ENCODE measurements around the gene SKAP1.
"Not testable (repeated sequence)": the region's sequence is repeated elsewhere in the genome, so short reads cannot be mapped to it uniquely, and the experiment has no call there.

Gene SKAP1

DNA sequence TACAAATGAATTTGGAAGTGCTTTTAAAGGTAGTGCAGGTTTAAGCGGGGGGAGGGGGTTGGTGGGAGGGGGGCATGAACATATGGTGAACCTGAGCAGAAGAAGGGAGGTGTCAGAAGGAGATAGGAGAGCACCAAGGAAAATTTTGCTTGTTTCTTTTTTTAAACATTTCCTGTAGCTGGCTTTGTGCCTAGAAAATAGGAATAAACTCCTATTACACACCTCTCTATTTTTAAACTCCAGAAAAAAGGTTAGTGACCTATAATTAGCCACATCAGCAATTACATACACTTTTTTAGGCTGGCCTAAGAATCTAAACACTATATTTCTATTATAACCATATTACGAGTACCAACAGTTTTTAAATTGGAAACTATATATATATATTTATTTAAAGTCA is 159.1 kb downstream of the SKAP1 start:
- H3K27me3 Mint-ChIP-seq = no peaks in the 10 kb centered on the region
- DNase-seq (ENCODE audit: low spot score in 2 of 2) = no peak
- H3K36me3 Mint-ChIP-seq (ENCODE audit: insufficient read depth) = peaks cover 9% of the 10 kb centered on the region
- no peak overlapping the region for H3K27ac Mint-ChIP-seq (ENCODE audit: low read depth)
- H3K9me3 Mint-ChIP-seq = no peaks in the 10 kb centered on the region
- peaks cover 25% of the 10 kb centered on the region for H3K4me1 Mint-ChIP-seq
- H3K4me3 Mint-ChIP-seq = no peak overlapping the region
- ATAC-seq (replicated peaks; ENCODE audit: extremely low read depth, poor library complexity, severe bottlenecking) = no peak

DNA sequence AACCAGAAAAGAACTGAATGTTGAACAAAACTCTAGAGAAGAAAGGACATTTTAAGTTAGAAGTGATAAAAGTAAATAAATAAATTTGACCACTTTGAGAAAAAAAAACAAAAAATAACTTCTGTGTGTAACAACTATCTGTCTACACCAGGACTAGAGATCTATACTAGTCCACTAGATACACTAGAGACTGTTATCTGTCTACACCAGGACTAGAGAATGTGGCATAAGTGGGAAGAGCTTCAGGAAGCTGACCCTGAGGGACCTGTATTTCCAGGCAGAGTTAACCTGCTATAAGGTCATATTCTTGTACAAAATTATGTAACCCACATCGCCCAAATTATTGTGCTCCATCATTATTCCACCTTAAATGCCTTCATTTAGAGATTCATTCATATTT is 160.8 kb downstream of the SKAP1 start:
- Mint-ChIP-seq H3K4me1 (peaks cover 29% of the 10 kb centered on the region), H3K27me3 (no peaks in the 10 kb centered on the region)
- no peak for DNase-seq (ENCODE audit: low spot score in 2 of 2)

DNA sequence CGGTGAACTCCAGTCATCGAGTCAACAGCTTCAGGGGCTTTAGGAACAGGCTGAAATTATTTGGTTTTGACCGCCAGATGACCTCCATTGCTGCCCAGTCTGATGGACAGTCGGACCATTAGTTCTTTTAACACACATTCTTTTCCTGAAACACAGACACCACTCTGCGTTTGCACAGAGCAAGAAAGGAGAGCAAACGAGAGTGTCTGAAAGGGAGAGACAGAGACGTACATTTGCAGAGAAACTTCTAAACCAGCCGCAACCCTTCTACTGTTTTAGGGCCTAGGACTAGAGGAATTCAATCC is 166.3 kb downstream of the SKAP1 start:
- no peak overlapping the region for H3K27ac Mint-ChIP-seq (ENCODE audit: low read depth)
- no peaks in the 10 kb centered on the region for H3K27me3 Mint-ChIP-seq

More for the DNA sequence above, 160.8 kb downstream of the SKAP1 start:
- H3K9me3 Mint-ChIP-seq = no peaks in the 10 kb centered on the region
- no peak overlapping the region for H3K27ac Mint-ChIP-seq (ENCODE audit: low read depth)
- no peak for ATAC-seq (replicated peaks; ENCODE audit: extremely low read depth, poor library complexity, severe bottlenecking)
- H3K4me3 Mint-ChIP-seq = no peak overlapping the region
- peaks cover 4% of the 10 kb centered on the region for H3K36me3 Mint-ChIP-seq (ENCODE audit: insufficient read depth)

DNA sequence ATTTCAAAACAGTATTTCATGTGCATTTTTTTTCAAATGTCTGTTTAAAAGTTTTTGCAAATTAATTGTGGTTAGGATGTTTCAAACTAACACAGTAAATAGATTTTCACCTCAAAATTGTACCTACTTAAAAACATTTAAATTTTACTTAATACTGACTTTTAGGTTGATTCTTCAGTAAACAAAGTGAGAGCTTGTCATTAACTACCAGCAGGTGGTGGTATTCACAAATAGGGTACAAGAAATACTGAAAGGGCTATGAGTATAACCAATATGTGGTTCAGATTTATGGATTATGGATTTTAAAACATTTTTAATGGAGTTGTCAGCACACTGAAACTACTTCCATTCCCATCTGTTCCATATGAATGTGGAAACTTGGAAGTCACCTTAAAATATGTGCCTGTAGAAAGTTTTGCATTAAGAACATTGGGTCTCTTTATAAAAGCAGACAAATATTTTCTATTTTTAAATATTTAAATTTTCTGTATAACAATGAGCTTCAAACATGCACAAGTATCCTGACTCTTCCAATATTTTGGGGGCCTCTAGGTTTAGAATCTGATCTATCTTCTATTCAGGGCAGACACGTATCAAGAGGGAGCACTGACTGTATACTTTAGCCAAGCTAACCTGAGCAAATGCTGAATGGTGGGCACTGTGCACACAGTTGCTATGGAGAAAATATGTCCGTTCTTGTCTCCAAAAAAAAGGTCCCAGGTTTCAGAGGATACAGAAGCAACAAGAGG is 166.9 kb downstream of the SKAP1 start:
- ATAC-seq (replicated peaks; ENCODE audit: extremely low read depth, poor library complexity, severe bottlenecking) = no peak
- H3K36me3 Mint-ChIP-seq (ENCODE audit: insufficient read depth) = peaks cover 9% of the 10 kb centered on the region
- no peak overlapping the region for H3K27ac Mint-ChIP-seq (ENCODE audit: low read depth)

More for the DNA sequence above, 166.3 kb downstream of the SKAP1 start:
- peaks cover 8% of the 10 kb centered on the region for H3K36me3 Mint-ChIP-seq (ENCODE audit: insufficient read depth)
- H3K4me3 Mint-ChIP-seq = no peak overlapping the region
- no peak for DNase-seq (ENCODE audit: low spot score in 2 of 2)
- peaks cover 40% of the 10 kb centered on the region for H3K4me1 Mint-ChIP-seq
- no peaks in the 10 kb centered on the region for H3K9me3 Mint-ChIP-seq
- no peak for ATAC-seq (replicated peaks; ENCODE audit: extremely low read depth, poor library complexity, severe bottlenecking)

DNA sequence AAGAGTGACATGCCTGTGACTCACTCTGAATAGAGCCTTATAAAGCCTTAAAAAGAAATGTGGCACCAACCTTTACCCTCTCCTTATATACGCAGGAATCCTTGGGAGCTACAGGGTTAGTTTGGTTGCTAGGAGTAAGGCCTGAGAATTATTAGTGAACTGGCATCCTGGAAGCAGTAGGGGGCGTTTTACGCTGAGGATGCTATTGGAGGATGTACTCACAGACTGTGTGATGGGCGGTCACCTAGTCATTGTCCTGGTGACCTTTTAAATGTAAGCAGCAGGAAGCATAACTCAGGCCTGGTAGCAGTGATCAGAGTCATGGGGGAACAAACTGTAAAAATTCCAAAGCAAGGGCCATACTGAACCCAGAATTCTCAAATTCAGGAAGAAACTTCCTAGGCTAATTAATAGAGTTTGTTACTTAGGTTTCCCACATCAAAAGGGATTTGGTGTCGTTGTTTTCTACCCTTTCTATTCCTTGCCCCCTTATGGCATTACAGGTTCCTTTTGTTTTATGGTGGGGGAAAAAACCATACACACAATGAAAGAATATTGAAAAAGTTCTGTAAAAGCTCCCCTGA is 168.6 kb downstream of the SKAP1 start:
- Mint-ChIP-seq H3K9me3 (no peaks in the 10 kb centered on the region), H3K27me3 (no peaks in the 10 kb centered on the region), H3K36me3 (ENCODE audit: insufficient read depth) (peaks cover 13% of the 10 kb centered on the region), H3K27ac (ENCODE audit: low read depth) (peak overlapping the region; percentile 35), H3K4me3 (no peak overlapping the region), H3K4me1 (peaks cover 31% of the 10 kb centered on the region)
- DNase-seq (ENCODE audit: low spot score in 2 of 2) (no peak), ATAC-seq (replicated peaks; ENCODE audit: extremely low read depth, poor library complexity, severe bottlenecking) (no peak)

More for the DNA sequence above, 166.9 kb downstream of the SKAP1 start:
- no peak for DNase-seq (ENCODE audit: low spot score in 2 of 2)
- H3K9me3 Mint-ChIP-seq = no peaks in the 10 kb centered on the region
- H3K27me3 Mint-ChIP-seq = no peaks in the 10 kb centered on the region
- no peak overlapping the region for H3K4me3 Mint-ChIP-seq
- peaks cover 39% of the 10 kb centered on the region for H3K4me1 Mint-ChIP-seq

DNA sequence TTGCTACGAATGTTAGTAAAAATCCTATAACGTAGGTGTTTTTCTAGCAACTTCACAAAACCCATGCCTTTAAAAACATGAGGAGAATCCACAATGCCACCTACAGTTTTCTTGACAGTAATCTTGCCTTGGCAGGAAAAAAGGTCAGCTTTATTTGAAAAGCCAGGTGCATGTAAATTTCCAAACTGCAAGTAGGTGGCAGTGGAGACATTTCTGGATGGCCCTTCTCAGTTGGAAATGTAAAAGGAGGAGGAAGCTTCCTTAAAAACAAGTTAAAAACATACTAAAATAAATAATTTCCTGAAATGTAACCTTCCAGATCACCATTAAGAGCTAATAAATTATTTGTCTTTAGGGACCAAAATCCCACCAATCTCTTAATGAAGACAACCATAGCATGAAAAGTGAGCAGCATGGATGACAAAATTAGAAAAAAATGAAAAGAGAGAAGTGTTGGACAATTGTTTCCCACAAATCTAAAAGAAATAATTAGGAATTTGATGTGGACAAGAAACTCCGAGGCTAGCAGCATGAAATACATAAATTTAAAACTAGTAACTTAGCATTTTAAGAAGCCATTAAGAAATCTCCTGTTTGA is 170.2 kb downstream of the SKAP1 start:
- no peak overlapping the region for H3K4me3 Mint-ChIP-seq
- H3K27ac Mint-ChIP-seq (ENCODE audit: low read depth) = no peak overlapping the region
- ATAC-seq (replicated peaks; ENCODE audit: extremely low read depth, poor library complexity, severe bottlenecking) (no peak), DNase-seq (ENCODE audit: low spot score in 2 of 2) (no peak)
- H3K9me3 Mint-ChIP-seq = no peaks in the 10 kb centered on the region
- H3K4me1 Mint-ChIP-seq = peaks cover 20% of the 10 kb centered on the region
- no peaks in the 10 kb centered on the region for H3K27me3 Mint-ChIP-seq
- peaks cover 11% of the 10 kb centered on the region for H3K36me3 Mint-ChIP-seq (ENCODE audit: insufficient read depth)

DNA sequence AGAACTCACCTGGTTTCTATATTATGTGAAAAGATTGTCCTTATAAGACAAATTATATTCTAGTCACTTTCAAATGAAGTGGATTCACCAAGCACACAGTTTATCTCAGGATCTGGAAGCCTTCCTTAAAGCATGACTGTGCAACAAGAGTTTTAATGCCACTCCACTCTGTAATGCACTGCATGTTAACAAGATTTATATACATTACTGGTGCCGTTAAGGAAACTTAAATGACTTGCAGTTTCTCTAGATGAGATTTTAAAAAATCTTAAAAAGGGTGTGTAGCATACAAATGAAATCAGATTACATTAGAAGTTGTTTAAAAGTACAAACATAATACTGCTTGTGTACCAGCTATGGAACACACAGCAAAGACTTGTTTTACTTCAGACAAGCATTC is 171.7 kb downstream of the SKAP1 start:
- Mint-ChIP-seq H3K9me3 (no peaks in the 10 kb centered on the region), H3K4me1 (peaks cover 10% of the 10 kb centered on the region), H3K27ac (ENCODE audit: low read depth) (no peak overlapping the region)

DNA sequence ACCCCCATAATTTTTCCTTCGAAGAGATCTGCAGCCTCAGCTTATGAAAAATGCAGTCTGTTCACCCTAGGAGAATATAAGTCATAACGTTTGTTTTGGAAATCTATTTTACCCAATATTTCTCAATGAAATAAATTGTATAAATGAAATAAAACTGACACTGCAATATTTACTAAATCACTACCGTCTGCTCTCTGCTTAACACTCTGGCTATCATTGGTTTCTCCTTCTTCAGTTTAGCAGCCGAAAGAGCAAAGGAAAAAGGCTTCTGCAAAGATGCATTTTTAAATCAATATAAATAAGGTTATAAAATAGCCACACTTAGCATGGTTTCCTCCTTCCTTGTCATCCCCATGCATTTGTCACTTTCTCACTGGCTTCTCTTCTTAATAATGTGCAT is 174.3 kb downstream of the SKAP1 start:
- no peak overlapping the region for H3K4me3 Mint-ChIP-seq
- H3K4me1 Mint-ChIP-seq = peaks cover 27% of the 10 kb centered on the region
- H3K9me3 Mint-ChIP-seq = no peaks in the 10 kb centered on the region
- no peak overlapping the region for H3K27ac Mint-ChIP-seq (ENCODE audit: low read depth)
- peaks cover 8% of the 10 kb centered on the region for H3K36me3 Mint-ChIP-seq (ENCODE audit: insufficient read depth)
- no peak for DNase-seq (ENCODE audit: low spot score in 2 of 2)
- no peak for ATAC-seq (replicated peaks; ENCODE audit: extremely low read depth, poor library complexity, severe bottlenecking)
- H3K27me3 Mint-ChIP-seq = no peaks in the 10 kb centered on the region

More for the DNA sequence above, 171.7 kb downstream of the SKAP1 start:
- no peak for DNase-seq (ENCODE audit: low spot score in 2 of 2)
- H3K4me3 Mint-ChIP-seq = no peak overlapping the region
- peaks cover 15% of the 10 kb centered on the region for H3K36me3 Mint-ChIP-seq (ENCODE audit: insufficient read depth)
- no peaks in the 10 kb centered on the region for H3K27me3 Mint-ChIP-seq
- no peak for ATAC-seq (replicated peaks; ENCODE audit: extremely low read depth, poor library complexity, severe bottlenecking)

DNA sequence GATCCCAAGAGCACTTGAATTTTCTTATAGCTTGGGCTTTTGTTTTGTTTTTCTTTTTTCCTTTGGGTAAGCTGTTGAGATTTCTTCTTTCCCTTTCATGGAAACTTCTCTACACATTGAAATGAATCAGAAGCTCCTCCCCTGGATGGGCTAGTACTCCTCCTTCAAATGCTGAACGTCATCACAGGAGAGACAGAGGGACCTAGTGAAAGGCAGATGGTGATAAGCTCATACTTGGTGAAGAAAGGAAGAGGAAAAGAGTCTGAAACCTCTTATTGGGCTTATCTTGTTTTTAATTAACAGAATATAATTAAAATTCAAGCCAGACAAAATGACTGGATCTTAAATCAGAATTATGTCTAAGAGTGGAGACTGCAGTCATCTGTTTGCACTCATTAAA is 175.1 kb downstream of the SKAP1 start:
- Mint-ChIP-seq H3K9me3 (no peaks in the 10 kb centered on the region), H3K27ac (ENCODE audit: low read depth) (no peak overlapping the region), H3K4me3 (no peak overlapping the region), H3K27me3 (no peaks in the 10 kb centered on the region), H3K36me3 (ENCODE audit: insufficient read depth) (peaks cover 8% of the 10 kb centered on the region), H3K4me1 (peaks cover 22% of the 10 kb centered on the region)
- DNase-seq (ENCODE audit: low spot score in 2 of 2) = no peak
- no peak for ATAC-seq (replicated peaks; ENCODE audit: extremely low read depth, poor library complexity, severe bottlenecking)

DNA sequence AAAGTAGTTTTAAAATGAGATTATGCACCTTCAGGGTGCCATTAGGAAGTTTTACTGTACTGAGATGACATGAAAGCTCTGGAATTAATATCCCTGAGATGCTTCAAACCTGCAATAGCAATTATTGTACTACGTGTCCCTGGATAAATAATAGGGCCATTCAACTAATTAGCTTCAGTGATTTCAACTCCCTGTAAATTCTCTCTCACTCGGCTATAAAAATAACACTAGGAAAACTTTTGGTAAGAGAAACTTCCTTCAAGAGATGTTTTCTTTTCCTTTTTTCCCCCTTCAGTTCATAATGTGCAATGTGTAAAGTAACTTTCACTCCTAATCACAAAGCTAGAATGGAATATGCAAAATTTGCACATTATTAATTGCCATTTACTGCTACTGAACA is 176.0 kb downstream of the SKAP1 start:
- no peaks in the 10 kb centered on the region for H3K9me3 Mint-ChIP-seq
- ATAC-seq (replicated peaks; ENCODE audit: extremely low read depth, poor library complexity, severe bottlenecking) = no peak
- no peaks in the 10 kb centered on the region for H3K27me3 Mint-ChIP-seq

DNA sequence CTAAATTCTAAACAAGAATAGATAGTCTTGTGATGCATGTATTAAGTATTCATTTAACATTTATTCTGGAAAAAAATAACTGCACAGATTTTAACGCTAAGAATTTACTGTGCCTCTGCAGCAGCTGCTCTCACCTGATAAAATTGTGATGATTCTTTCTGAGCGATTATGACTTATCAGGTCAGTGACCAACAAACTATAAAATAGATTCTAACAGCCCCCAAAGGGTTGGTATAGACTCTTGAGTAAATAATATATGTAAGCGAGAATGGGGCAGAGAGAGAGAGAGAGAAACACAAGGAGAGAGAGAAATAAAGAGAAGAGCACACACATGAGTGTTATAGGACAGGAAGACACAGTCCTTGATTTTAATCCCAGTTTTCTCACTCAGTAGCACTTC is 178.1 kb downstream of the SKAP1 start:
- no peak overlapping the region for H3K27ac Mint-ChIP-seq (ENCODE audit: low read depth)
- peaks cover 33% of the 10 kb centered on the region for H3K4me1 Mint-ChIP-seq

More for the DNA sequence above, 176.0 kb downstream of the SKAP1 start:
- H3K36me3 Mint-ChIP-seq (ENCODE audit: insufficient read depth) = peaks cover 8% of the 10 kb centered on the region
- peaks cover 22% of the 10 kb centered on the region for H3K4me1 Mint-ChIP-seq
- no peak overlapping the region for H3K4me3 Mint-ChIP-seq
- DNase-seq (ENCODE audit: low spot score in 2 of 2) = no peak
- no peak overlapping the region for H3K27ac Mint-ChIP-seq (ENCODE audit: low read depth)

DNA sequence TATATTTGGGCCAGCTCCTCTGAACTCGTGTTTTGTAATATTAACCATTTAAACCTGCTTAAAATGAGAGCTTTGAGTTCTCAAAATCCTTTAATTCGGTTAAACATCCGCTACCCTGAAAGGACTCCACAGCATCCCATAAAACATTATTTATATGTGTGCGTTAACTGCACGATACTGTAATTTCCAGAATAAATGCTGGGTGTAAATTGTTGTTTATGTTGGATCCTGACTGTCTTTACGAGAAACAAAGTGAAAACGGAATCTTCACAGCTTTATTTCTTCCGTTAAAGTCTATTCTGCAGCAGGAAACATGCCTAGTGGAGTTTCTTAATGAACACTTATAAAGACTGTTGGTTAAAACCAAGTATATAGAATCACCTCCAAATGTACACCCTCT is 179.1 kb downstream of the SKAP1 start:
- ATAC-seq (replicated peaks; ENCODE audit: extremely low read depth, poor library complexity, severe bottlenecking) (no peak), DNase-seq (ENCODE audit: low spot score in 2 of 2) (no peak)
- no peak overlapping the region for H3K4me3 Mint-ChIP-seq
- H3K9me3 Mint-ChIP-seq = no peaks in the 10 kb centered on the region
- H3K4me1 Mint-ChIP-seq = peaks cover 43% of the 10 kb centered on the region
- H3K36me3 Mint-ChIP-seq (ENCODE audit: insufficient read depth) = peaks cover 6% of the 10 kb centered on the region
- no peaks in the 10 kb centered on the region for H3K27me3 Mint-ChIP-seq
- H3K27ac Mint-ChIP-seq (ENCODE audit: low read depth) = no peak overlapping the region

More for the DNA sequence above, 178.1 kb downstream of the SKAP1 start:
- peaks cover 6% of the 10 kb centered on the region for H3K36me3 Mint-ChIP-seq (ENCODE audit: insufficient read depth)
- no peaks in the 10 kb centered on the region for H3K9me3 Mint-ChIP-seq
- no peak for ATAC-seq (replicated peaks; ENCODE audit: extremely low read depth, poor library complexity, severe bottlenecking)
- H3K4me3 Mint-ChIP-seq = no peak overlapping the region
- H3K27me3 Mint-ChIP-seq = no peaks in the 10 kb centered on the region
- DNase-seq (ENCODE audit: low spot score in 2 of 2) = no peak

DNA sequence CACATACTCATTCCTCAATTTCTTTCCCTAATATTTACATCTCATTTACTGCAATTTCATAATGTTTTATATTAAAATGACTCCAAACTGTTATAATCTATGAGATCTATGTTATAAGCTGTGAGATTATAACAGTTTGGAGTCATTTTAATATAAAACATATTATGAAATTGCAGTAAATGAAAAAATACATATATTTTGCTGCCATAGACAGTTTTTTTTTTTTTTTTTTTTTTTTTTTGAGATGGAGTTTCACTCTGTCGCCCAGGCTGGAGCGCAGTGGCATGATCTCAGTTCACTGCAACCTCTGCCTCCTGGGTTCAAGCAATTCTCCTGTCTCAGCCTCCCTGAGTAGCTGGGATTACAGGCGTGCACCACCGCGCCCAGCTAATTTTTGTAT is 180.0 kb downstream of the SKAP1 start:
- not testable (repeated sequence) for H3K36me3 Mint-ChIP-seq (ENCODE audit: insufficient read depth); H3K4me3 Mint-ChIP-seq; H3K27ac Mint-ChIP-seq (ENCODE audit: low read depth); H3K9me3 Mint-ChIP-seq; H3K27me3 Mint-ChIP-seq; ATAC-seq (replicated peaks; ENCODE audit: extremely low read depth, poor library complexity, severe bottlenecking); DNase-seq (ENCODE audit: low spot score in 2 of 2)
- peaks cover 46% of the 10 kb centered on the region for H3K4me1 Mint-ChIP-seq
